ENCODE results near the gene HNRNPH1. TPM values are rescaled to one million over a fixed set of nuclear protein-coding genes. Genes with fewer than 3 reads are reported as not detected.
"Not testable (repeated sequence)": the region's sequence is repeated elsewhere in the genome, so short reads cannot be mapped to it uniquely, and the experiment has no call there.

HNRNPH1 gene
- total RNA-seq = 630 and 689 TPM in 2 replicates
- polyA plus RNA-seq = 214 and 285 TPM in 2 replicates
- 246 and 334 TPM in 2 replicates for polyA plus RNA-seq (2012)
- polyA minus RNA-seq (ENCODE audit: low replicate concordance) = 82.2 and 111 TPM in 2 replicates

GRCh38 chr5:179623003-179623905 is at the start of gene HNRNPH1:
Gene HNRNPH1 (minus strand): TSS chr5:179623671. CDS start chr5:179623133, 538 bp downstream.
- TF ChIP-seq EZH2 (IDR thresholded peaks at IDR 0.05; ENCODE audit: low read length, missing control alignments) (no peak), CTCF (conservative IDR thresholded peaks at IDR 0.05 in 1 of 2, IDR thresholded peaks at IDR 0.05 in 1 of 2; ENCODE audit: low read depth in 1 of 2, low read length in 2 of 2) (peak in 1 of 2 donors; percentile 3)
- peak; percentile 96 to 99 for DNase-seq (ENCODE audit: low read depth in 2 of 2)
- H3K27ac ChIP-seq (ENCODE audit: insufficient read depth, low read length) = peak within 1 kb of the TSS; percentile 96
- peak within 1 kb of the TSS; percentile 72 for H2AFZ ChIP-seq (ENCODE audit: low read length)
- H3K9me3 ChIP-seq (ENCODE audit: control insufficient read depth, insufficient read depth, low read depth, low read length) = no peaks in the 10 kb centered on the region
- no peaks in the 10 kb centered on the region for H3K27me3 ChIP-seq (ENCODE audit: control insufficient read depth, insufficient read depth, low read length)
- H4K20me1 ChIP-seq (ENCODE audit: control insufficient read depth, extremely low read depth, insufficient read depth, low read length) = peaks cover 23% of the 10 kb centered on the region
- H3K4me1 ChIP-seq (ENCODE audit: control insufficient read depth, extremely low read depth, insufficient read depth, low read length) = peaks cover 9% of the 10 kb centered on the region
- peaks cover 5% of the 10 kb centered on the region for H3K36me3 ChIP-seq (ENCODE audit: control insufficient read depth, insufficient read depth, low read length)
- H3K79me2 ChIP-seq (ENCODE audit: control insufficient read depth, insufficient read depth, low read length) = peaks cover 51% of the 10 kb centered on the region
- H3K9ac ChIP-seq (ENCODE audit: insufficient read depth, low read length) = peak within 1 kb of the TSS; percentile 84
- H3K4me3 ChIP-seq (replicated peaks in 1 of 4; ENCODE audit: control extremely low read depth in 1 of 4, insufficient read depth in 1 of 4, low read depth in 3 of 4, low read length in 4 of 4) = peak within 1 kb of the TSS; percentile 82 to 97 (median 89)
- H3K4me2 ChIP-seq (ENCODE audit: extremely low read depth, insufficient read depth, low read length) = peak within 1 kb of the TSS; percentile 91

- Histone ChIP-seq H3K36me3 (ENCODE audit: control insufficient read depth, insufficient read depth, low read length) (no peaks in the 10 kb centered on the region), H2AFZ (ENCODE audit: low read length) (no peak overlapping the region), H3K4me3 (replicated peaks in 1 of 4; ENCODE audit: control extremely low read depth in 1 of 4, insufficient read depth in 1 of 4, low read depth in 3 of 4, low read length in 4 of 4) (no peak overlapping the region), H3K27ac (ENCODE audit: insufficient read depth, low read length) (no peak overlapping the region), H3K27me3 (ENCODE audit: control insufficient read depth, insufficient read depth, low read length) (no peaks in the 10 kb centered on the region), H3K79me2 (ENCODE audit: control insufficient read depth, insufficient read depth, low read length) (no peaks in the 10 kb centered on the region), H3K4me1 (ENCODE audit: control insufficient read depth, extremely low read depth, insufficient read depth, low read length) (no peaks in the 10 kb centered on the region), H4K20me1 (ENCODE audit: control insufficient read depth, extremely low read depth, insufficient read depth, low read length) (no peaks in the 10 kb centered on the region), H3K9ac (ENCODE audit: insufficient read depth, low read length) (no peak overlapping the region), H3K4me2 (ENCODE audit: extremely low read depth, insufficient read depth, low read length) (no peak overlapping the region), H3K9me3 (ENCODE audit: control insufficient read depth, insufficient read depth, low read depth, low read length) (no peaks in the 10 kb centered on the region)
- DNase-seq (ENCODE audit: low read depth in 2 of 2) = peak; percentile 15 to 52
- TF ChIP-seq EZH2 (IDR thresholded peaks at IDR 0.05; ENCODE audit: low read length, missing control alignments) = no peak
- TF ChIP-seq CTCF (conservative IDR thresholded peaks at IDR 0.05 in 1 of 2, IDR thresholded peaks at IDR 0.05 in 1 of 2; ENCODE audit: low read depth in 1 of 2, low read length in 2 of 2) = peak; percentile 81 to 86
Observed at GRCh38 chr5:179668391-179668790, 44.9 kb upstream of the HNRNPH1 start.

GRCh38 chr5:179661647-179662046 is 38.2 kb upstream of the HNRNPH1 start:
- not testable (repeated sequence) for H4K20me1 ChIP-seq (ENCODE audit: control insufficient read depth, extremely low read depth, insufficient read depth, low read length)

GRCh38 chr5:179658179-179658856 is 34.8 kb upstream of the HNRNPH1 start:
- not testable (repeated sequence) for H3K27me3 ChIP-seq (ENCODE audit: control insufficient read depth, insufficient read depth, low read length); H3K27ac ChIP-seq (ENCODE audit: insufficient read depth, low read length); H4K20me1 ChIP-seq (ENCODE audit: control insufficient read depth, extremely low read depth, insufficient read depth, low read length); H3K36me3 ChIP-seq (ENCODE audit: control insufficient read depth, insufficient read depth, low read length); H3K4me1 ChIP-seq (ENCODE audit: control insufficient read depth, extremely low read depth, insufficient read depth, low read length); H3K79me2 ChIP-seq (ENCODE audit: control insufficient read depth, insufficient read depth, low read length); H3K9me3 ChIP-seq (ENCODE audit: control insufficient read depth, insufficient read depth, low read depth, low read length)
- Histone ChIP-seq H3K4me3 (replicated peaks in 1 of 4; ENCODE audit: control extremely low read depth in 1 of 4, insufficient read depth in 1 of 4, low read depth in 3 of 4, low read length in 4 of 4) (peak overlapping the region; percentile 27 to 83 (median 66)), H3K4me2 (ENCODE audit: extremely low read depth, insufficient read depth, low read length) (peak overlapping the region; percentile 74), H2AFZ (ENCODE audit: low read length) (peak overlapping the region; percentile 51), H3K9ac (ENCODE audit: insufficient read depth, low read length) (peak overlapping the region; percentile 21)
- peak; percentile 28 to 33 for DNase-seq (ENCODE audit: low read depth in 2 of 2)

More at GRCh38 chr5:179661647-179662046, 38.2 kb upstream of the HNRNPH1 start:
- H3K27ac ChIP-seq (ENCODE audit: insufficient read depth, low read length); H3K9ac ChIP-seq (ENCODE audit: insufficient read depth, low read length); H3K79me2 ChIP-seq (ENCODE audit: control insufficient read depth, insufficient read depth, low read length); H2AFZ ChIP-seq (ENCODE audit: low read length); H3K36me3 ChIP-seq (ENCODE audit: control insufficient read depth, insufficient read depth, low read length); H3K4me3 ChIP-seq (replicated peaks in 1 of 4; ENCODE audit: control extremely low read depth in 1 of 4, insufficient read depth in 1 of 4, low read depth in 3 of 4, low read length in 4 of 4); H3K27me3 ChIP-seq (ENCODE audit: control insufficient read depth, insufficient read depth, low read length); DNase-seq (ENCODE audit: low read depth in 2 of 2); H3K4me1 ChIP-seq (ENCODE audit: control insufficient read depth, extremely low read depth, insufficient read depth, low read length); H3K9me3 ChIP-seq (ENCODE audit: control insufficient read depth, insufficient read depth, low read depth, low read length); H3K4me2 ChIP-seq (ENCODE audit: extremely low read depth, insufficient read depth, low read length): not testable (repeated sequence)
